Measurements from ENCODE around the gene GFOD2.

Gene GFOD2

DNA sequence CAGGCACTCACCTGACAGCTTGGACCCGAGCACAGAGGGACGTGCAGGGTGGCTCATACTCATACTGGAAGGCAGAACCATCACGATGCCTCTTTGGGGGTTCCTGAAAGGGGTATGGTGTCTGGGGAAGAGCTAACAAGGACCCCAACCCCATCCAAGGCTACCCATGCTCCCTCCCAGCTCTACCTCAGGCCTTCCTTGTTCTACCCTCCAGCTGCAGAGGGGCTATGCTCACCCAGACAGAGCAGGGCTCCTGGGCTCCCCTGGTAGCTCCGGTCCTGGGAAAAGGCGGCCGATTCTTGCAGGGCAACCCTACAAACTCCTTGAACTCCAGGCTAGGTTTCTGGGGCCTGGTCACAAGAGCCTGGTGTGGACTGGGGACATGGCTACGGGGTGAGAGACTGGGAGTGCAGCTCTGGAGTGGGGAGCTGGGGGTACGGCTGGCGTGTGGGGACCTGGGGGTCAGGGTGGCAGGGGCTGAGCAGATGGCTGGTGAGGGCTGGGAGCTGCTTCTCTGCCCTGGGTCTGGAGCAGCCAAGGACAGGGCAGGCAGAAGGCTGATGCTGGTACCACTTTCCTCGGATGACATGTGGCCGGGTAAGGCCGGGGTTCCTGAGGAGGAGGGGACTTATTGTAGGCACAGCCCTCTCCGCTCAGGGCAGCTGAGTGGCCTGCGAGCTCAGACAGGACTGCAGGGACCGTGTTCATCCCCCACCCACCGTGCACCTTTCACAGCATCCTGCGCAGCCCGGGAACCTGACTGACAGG, 61.2 kb downstream of the GFOD2 start:
- DNase-seq (ENCODE audit: low spot score), result no peak

DNA sequence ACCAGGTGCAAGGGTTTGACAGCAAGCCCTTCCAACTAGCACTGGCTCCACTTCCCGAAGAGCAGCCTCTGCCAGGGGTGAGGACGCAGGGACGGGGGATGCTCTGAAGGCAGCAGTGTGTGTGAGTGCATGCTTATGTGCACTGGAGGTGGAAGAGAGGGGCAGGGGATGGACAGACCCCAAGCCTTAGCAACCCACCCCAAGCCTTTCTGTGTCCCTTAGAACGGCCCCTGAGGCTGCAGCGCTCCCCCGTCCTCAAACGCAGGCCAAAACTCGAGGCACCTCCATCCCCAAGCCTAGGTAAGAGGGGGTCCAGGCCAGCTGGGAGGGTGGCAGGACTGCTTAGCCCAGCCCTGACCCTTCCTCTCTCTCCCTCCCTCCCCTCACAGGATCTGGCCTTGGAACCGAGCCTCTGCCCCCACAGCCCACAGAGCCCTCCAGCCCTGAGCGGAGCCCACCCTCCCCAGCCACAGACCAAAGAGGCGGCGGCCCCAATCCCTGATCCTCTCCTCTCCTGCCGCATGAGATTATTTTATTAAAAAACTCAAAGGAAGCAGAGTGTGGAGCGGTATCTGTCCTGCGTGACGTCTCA, 62.0 kb downstream of the GFOD2 start:
- DNase-seq (ENCODE audit: low spot score), result no peak

DNA sequence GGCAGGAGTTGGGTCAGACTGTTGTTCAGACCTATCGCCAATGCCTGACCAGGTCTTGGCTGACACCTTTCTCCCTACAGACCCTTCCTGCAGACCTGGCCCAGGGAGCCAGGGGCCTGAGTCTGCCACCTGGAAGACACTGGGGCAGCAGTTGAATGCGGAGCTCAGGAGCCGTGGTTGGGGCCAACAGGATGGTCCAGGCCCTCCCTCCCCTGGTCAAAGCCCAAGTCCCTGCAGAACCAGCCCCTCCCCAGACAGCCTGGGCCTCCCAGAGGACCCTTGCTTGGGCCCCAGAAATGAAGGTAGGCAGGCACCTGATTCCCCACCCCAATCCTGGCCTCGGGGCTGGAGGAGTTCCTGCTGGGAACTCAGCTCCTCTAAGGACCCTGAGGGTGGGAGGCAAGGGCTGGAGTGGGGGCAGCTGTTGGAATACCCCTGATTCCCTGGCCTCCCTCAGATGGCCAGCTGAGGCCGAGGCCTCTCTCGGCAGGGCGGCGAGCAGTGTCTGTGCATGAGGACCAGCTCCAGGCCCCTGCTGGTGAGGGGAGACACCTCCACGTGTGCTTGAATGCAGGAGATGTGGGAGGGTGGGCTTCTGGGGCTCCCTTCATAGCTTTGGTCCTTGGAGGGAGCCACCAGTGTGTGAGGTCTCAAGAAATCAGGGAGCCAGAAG, 62.6 kb downstream of the GFOD2 start:
- DNase-seq (ENCODE audit: low spot score), result no peak

DNA sequence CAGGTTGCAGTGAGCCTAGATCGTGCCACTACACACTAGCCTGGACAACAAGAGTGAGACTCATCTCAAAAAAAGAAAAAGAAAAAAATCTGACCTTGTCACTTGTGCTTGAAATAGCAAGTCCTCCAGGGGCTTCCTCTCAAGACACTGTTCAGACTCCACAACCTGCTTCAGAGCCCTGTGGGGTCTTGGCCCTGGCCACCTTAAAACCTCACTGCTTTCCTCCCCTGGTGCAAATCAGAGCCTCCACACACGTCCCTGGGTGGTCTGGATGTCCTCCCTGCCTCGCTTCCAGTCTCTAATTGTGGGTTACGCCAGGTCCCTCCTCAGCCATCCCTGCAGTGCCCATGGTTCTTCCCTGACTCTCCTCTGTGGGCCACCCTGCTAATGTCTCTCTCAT, 63.8 kb downstream of the GFOD2 start:
- DNase-seq (ENCODE audit: low spot score), result no peak

DNA sequence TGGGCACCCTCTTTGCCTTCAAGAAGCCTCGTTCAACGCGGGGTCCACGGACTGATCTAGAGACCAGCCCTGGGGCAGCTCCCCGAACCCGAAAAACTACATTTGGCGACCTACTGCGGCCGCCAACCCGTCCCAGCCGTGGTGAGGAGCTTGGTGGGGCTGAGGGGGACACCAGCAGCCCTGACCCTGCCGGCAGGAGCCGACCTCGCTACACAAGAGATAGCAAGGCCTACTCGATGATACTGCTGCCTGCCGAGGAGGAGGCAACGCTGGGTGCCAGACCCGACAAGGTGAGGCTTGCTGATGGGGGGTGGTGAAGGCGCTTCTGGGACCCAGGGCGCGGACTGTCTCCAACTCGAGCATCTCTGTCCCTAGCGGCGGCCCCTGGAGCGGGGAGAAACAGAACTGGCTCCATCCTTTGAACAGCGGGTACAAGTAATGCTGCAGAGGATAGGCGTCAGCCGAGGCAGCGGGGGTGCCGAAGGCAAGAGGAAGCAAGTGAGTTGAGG, 64.7 kb downstream of the GFOD2 start:
- no peak for DNase-seq (ENCODE audit: low spot score)

DNA sequence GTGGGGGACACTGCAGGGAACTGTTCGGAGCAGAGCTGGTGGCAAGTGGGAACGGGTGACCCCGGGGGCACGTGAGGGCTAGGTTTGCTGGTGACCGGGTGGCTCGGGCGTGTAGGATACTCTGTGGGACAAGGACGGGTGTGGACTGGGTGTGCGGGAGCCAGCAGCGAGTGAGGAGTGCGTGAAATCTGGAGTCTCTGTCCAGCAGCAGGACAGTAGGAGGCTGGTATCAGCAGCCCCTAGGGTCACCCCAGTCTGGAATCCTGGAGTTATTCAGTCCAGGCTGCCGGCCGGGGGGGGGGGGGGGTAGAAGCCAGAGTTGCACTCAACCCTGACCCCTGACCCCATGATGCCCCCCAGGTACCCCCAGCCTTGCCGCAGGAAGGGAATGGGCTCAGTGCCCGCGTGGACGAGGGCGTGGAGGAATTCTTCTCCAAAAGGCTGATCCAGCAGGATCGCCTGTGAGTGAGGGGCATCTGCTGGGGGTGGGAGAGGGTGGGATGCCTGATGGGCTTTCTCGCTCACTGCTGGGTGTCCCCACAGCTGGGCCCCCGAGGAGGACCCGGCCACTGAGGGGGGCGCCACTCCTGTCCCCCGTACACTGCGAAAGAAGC, 65.2 kb downstream of the GFOD2 start:
- DNase-seq (ENCODE audit: low spot score), result no peak

DNA sequence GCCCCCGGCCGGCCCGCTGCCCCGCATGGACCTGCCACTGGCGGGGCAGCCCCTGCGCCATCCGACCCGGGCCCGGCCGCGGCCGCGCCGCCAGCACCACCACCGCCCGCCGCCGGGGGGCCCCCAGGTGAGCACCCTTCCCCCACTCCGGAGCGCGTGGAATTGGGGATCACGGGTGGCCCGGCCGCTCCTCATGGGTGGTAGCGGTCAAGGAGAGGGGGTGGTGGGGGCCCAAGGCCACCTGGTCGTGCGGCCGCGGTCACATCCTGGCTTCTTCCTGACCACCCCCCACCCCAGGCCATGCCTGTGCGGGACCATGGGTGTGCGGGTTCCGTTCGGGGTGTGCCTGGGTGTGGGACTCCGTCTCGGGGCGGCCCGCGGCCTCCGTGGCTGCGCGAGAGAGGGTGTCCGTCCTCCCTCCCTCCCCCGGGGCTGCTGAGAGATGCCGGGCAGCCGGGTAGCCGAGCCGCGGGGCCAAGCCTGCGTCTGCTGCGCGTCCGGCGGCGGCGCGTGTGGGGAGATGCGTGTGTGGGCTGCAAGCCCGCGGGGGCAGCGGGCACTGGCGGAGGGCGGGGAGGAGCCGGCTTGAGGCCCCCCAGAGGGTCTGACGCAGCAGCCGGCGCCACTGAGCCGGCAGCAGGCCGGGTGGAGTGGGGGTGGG, 65.9 kb downstream of the GFOD2 start:
- no peak for DNase-seq (ENCODE audit: low spot score)

DNA sequence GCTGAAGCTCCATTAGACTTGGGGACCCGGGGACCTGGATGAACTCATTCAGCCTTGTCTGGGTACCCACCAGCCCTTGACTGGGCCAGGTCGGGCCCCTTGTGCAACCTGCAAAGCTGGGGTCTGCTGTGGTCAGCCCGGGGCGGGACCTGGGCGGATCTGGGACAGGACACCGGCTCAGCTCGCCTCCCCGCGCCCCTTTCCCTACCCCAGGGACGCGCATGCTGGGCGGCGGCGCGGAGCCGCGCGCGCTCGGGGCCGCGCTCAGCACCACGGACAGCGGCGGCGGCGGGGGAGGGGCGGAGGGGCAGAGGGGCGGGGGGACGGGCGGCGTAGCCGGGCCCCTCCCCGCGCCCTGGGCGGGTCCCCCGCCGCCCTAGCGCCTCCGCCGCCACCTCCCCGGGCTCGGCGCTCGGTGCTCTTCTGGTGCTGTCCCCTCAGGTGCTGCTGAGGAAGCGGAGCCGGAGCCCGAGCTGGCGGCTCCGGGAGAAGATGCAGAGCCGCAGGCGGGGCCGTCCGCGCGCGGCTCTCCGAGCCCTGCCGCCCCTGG, 66.5 kb downstream of the GFOD2 start:
- no peak for DNase-seq (ENCODE audit: low spot score)

DNA sequence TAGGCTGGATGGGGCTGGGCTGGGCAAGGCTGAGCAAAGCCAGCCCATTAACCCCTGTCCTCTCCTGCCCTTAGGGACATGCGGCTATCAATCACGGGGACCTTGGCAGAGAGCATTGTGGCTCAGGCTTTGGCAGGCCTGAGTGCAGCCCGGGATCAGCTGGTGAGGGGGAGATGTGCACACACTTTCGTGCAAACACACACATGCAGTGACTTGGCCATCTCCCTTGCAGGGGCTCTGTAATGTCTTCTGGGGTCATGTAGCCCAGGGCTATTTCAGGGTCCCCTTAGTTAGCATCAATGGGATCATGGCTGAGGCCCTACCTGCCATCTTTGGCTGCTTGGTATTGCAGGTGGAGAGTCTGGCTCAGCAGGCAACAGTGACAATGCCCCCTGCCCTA, 67.3 kb downstream of the GFOD2 start:
- DNase-seq (ENCODE audit: low spot score), result no peak

DNA sequence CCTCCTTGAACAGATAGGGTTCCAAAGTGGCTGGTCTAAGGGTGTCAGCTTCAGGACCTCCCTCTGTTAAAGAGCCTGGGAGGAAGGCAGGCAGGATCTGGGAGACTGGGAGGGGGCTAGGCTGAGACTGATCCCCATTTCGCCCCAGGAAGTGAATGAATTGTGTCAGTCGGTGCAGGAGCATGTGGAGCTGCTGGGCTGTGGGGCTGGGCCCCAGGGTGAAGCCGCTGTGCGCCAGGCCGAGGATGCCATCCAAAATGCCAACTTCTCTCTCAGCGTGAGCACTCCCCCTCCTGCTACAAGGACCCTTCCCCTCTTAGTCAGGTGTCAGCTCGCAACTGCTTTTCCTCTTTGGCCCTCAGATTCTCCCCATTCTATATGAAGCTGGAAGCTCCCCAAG, 68.1 kb downstream of the GFOD2 start:
- DNase-seq (ENCODE audit: low spot score), result no peak

DNA sequence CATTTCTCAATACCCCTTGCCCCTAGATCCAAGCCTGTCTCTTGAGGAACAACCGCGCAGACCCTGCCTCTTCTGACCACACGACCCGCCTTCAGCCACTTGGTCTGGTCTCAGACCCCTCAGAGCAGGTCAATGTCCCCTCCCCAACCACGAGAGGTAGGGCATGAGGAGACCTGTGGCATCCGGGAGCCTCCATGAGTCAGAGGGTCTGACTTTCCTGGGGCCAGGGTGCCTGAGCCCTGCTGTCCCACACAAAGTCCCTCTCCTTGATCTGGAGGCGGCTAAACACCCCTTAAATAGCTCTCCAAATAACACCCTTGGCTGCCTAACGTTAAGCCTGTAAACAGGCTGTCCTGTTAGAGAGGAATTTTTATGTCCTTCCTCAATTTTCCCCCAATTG, 69.1 kb downstream of the GFOD2 start:
- no peak for DNase-seq (ENCODE audit: low spot score)

DNA sequence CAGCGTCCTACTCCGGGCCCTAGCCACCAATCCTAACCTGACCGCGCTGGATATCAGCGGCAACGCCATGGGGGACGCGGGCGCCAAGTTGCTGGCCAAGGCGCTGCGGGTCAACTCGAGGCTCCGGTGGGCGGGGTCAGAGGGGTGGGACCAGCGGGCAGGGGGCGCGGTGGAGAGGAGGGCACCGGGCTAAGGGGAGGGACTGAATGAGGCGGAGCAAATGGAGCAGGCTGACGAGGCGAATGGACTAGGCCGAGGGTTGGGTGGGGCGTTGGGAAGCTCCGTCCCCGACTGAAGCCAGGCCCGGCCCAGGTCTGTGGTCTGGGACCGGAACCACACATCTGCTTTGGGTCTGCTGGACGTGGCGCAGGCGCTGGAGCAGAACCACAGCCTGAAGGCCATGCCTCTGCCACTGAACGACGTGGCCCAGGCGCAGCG, 69.6 kb downstream of the GFOD2 start:
- no peak for DNase-seq (ENCODE audit: low spot score)

DNA sequence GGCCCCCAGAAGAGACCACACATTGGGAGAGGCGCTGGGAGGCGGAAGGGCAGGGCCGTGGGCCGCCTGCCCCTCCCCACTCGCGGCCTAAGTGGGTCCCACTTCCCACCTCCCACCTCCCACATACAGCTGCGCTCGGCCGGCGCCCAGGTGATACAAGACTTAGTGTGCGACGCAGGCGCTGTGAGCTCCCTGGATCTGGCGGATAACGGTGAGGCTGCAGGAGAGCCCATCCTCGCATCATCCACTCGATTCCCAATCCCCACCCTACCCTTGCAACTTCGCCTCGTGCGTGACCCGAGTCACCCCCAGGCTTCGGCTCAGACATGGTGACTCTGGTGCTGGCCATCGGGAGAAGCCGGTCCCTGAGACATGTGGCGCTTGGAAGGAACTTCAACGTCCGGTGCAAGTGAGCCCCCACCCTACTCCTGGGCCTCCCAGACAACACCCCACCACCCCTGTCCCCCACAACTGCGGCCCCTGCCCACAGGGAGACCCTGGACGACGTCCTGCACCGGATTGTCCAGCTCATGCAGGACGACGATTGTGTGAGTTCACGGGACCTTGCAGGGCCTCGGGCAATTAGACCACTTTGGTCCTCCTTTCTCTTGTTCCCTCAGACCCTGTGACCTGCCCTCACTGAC, 70.2 kb downstream of the GFOD2 start:
- DNase-seq (ENCODE audit: low spot score), result no peak

DNA sequence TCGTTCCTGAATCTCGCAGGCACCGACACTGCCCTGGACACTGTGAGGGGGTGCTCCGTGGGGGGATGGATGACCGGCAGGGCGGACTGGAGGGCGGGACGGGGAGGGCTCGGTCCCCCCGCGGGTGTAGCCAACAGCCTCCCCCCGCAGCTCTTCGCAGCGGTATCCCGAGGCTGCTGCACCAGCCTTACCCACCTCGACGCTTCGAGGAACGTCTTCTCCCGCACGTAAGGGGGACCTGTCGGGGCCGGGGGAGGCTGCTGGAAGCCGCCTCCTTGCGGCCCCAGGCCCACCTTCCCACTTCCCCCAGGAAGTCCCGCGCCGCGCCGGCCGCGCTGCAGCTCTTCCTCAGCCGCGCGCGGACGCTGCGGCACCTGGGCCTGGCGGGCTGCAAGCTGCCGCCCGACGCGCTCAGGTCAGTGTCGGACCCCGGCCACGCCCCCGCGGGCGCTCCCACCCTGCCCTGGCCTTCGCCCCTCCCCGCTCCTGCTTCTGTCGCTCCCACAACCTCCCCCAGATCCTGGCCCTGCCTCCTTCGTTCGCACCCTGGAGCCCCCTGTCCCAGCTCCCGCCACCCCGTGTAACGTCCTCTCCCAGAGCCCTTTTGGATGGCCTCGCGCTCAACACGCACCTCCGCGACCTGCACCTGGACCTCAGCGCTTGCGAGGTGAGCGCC, 70.9 kb downstream of the GFOD2 start:
- no peak for DNase-seq (ENCODE audit: low spot score)

DNA sequence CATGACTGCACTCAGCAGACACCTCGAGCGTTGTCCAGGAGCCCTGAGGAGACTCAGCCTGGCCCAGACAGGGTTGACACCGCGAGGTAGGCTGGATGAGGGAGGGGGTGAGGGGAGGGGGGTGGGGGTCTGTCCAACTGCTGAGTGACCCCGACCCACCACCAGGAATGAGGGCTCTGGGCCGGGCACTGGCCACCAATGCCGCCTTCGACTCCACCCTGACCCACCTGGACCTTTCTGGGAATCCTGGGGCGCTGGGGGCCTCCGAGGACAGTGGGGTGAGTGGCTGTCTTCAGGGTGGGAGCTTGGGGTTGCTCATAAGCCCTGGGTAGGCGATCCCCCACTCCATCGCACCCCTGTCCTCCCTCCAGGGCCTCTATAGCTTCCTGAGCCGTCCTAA, 71.4 kb downstream of the GFOD2 start:
- DNase-seq (ENCODE audit: low spot score), result no peak

DNA sequence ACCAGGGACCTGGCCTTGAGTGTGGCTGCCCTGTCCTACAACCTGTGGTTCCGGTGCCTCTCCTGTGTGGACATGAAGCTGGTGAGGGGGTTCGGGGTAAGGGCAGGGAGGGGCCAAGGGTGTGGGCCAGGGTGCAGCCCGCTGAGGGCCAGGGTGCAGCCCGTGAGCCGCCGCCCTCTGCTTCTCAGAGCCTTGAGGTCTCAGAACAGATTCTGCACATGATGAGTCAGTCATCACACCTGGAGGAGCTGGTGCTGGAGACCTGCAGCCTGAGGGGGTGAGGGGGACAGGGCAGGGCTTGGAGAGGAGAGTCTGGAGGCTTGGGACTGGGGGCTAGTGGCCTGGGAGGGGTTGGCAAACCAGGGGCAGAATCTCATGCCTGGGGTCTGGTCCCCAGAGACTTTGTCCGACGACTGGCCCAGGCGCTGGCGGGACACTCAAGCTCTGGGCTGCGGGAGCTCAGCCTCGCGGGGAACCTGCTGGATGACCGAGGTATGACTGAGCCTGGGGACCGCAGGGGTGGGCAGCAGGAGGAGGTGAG, 71.9 kb downstream of the GFOD2 start:
- DNase-seq (ENCODE audit: low spot score), result no peak

DNA sequence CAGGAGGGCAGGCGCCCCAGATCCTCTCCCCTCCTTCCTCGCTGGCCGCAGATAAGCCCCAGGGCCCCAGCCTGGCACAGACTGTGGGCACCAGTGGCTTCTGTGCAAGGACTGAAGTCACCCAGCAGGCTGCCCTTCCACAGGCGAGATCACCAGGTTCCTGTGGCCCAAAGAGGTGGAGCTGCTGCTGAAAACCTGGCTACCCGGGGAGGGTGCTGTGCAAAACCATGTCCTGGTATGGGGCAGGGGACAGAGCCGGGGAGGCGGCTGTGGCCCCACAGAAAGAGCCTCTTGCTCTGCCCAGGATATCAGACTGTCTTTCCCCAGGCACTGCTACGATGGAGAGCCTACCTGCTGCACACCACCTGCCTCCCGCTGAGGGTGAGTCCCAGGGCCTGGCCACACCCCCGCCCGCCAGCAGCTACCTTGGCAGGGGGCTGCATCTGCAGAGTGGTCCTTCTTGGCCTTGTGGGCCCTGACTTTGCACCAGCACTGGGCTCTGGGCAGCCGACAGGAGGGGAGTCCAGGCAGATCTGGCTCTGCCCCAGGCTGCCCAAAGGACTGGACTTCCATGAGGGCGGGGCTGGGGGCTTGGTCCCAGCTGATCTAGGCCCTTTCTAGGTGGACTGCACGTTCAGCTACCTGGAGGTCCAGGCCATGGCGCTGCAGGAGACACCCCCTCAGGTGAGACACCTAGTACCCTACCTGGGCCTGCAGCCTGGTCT, 73.6 kb downstream of the GFOD2 start:
- DNase-seq (ENCODE audit: low spot score), result no peak

DNA sequence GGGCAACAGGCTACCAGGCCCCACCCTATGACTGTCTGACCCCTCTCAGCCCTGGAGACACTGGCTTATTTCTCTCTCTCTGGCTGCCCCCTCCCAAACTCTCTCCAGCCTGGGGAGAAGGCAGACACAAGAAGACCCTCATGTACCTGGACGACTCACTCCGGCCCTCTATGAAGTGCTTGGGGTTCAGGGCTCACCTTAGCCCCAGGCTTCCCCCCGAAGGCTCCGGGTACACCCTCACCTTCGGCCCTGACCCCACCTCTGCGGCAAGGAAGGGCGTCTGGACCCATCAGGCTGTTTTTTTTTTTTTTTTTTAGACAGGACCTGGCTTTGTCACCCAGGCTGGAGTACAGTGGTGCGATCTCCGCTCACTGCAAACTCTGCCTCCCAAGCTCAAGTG, 75.1 kb downstream of the GFOD2 start:
- DNase-seq (ENCODE audit: low spot score), result no peak

DNA sequence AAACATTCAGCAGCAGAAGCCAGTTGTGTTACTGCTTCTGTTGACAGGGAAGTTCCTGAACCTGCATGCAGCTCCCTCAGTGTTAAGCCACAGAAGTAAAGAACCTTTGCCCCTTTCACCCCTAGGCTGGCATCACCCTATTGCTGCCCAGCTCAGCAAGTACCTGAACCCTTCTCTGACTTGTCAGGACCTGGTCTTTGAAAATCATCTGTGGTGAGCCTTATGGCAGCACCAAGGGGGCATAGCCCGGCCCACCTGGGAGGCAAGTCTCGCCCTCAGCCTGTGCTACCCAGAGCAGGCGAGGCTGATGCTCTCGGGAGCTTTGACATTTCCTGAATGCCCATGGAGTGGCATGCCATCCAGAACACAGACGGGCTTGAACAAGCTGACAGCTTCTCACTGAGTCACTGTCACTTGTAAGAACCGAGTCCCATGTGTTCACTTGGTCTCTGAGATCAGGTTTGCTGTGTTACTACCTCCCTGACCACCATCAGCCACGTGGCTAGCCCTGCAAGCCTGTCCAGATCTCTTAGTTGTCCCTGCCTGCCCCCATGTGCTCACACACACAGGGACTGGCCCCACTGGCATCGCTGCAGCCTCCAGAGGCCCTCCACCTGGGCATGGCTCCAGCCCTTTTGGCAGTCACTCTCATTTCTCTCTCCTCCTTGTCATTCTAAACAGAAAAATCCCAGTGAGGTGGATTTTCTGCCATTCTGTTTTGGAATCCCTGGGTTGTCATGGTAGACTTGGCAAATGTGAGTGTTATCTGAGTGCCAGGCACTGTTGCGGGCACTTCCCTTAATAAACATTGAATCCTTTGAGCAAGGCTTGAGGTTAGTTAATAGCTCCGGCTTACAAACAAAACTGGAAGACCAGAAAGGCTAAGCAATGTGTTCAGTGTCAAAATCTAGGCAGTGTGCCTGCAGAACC, 77.1 kb downstream of the GFOD2 start:
- no peak for DNase-seq (ENCODE audit: low spot score)

All from activated CD4-positive, alpha-beta T cell treated with anti-CD3 and anti-CD28 coated beads, Interleukin-2, Interleukin-4, amounts not matched to agents 100 ng/mL and 50 ng/mL, durations not matched to agents 16 hours and 8 hours (primary cell).